Rectal smooth muscle tissue (tissue), 1 donor: ENCODE results near the gene JPH3.

ENCODE experiments used
- H3K27ac ChIP-seq: one replicate; pipeline ENCODE4 v1.7.0; 2013; ENCODE audit warnings: low read depth, low read length, inconsistent platforms
- H3K27me3 ChIP-seq: one replicate; pipeline ENCODE4 v1.7.0; 2013; ENCODE audit warnings: low read length; ENCODE audit not compliant: control insufficient read depth, insufficient read depth
- H3K36me3 ChIP-seq: one replicate; pipeline ENCODE4 v1.7.0; 2013; ENCODE audit warnings: low read length; ENCODE audit not compliant: control insufficient read depth, insufficient read depth
- H3K4me1 ChIP-seq: one replicate; pipeline ENCODE4 v1.7.0; 2013; ENCODE audit warnings: low read length; ENCODE audit not compliant: control insufficient read depth, insufficient read depth
- H3K4me3 ChIP-seq: one replicate; pipeline ENCODE4 v1.7.0; 2013; ENCODE audit warnings: low read length
- H3K9ac ChIP-seq: one replicate; pipeline ENCODE4 v1.7.0; 2013; ENCODE audit warnings: low read length

Gene JPH3

GRCh38 chr16:87642491-87642890 is 40.2 kb downstream of the JPH3 start:
- Histone ChIP-seq H3K36me3 (no peaks in the 10 kb centered on the region), H3K4me1 (no peaks in the 10 kb centered on the region), H3K9ac (no peak overlapping the region), H3K27ac (no peak overlapping the region), H3K27me3 (no peaks in the 10 kb centered on the region), H3K4me3 (no peak overlapping the region)

GRCh38 chr16:87644186-87644585 is 41.9 kb downstream of the JPH3 start:
- Histone ChIP-seq H3K27ac (no peak overlapping the region), H3K4me1 (no peaks in the 10 kb centered on the region), H3K36me3 (no peaks in the 10 kb centered on the region), H3K27me3 (no peaks in the 10 kb centered on the region), H3K9ac (no peak overlapping the region), H3K4me3 (no peak overlapping the region)

- Histone ChIP-seq H3K9ac (no peak overlapping the region), H3K4me1 (no peaks in the 10 kb centered on the region), H3K27me3 (no peaks in the 10 kb centered on the region), H3K36me3 (no peaks in the 10 kb centered on the region), H3K4me3 (no peak overlapping the region), H3K27ac (no peak overlapping the region)
Measured at GRCh38 chr16:87644596-87644995, 42.3 kb downstream of the JPH3 start.

GRCh38 chr16:87645802-87646201 is 43.5 kb downstream of the JPH3 start:
- no peaks in the 10 kb centered on the region for H3K4me1 ChIP-seq
- no peaks in the 10 kb centered on the region for H3K36me3 ChIP-seq
- H3K27me3 ChIP-seq = no peaks in the 10 kb centered on the region
- H3K27ac ChIP-seq = no peak overlapping the region
- no peak overlapping the region for H3K9ac ChIP-seq
- no peak overlapping the region for H3K4me3 ChIP-seq

DNA sequence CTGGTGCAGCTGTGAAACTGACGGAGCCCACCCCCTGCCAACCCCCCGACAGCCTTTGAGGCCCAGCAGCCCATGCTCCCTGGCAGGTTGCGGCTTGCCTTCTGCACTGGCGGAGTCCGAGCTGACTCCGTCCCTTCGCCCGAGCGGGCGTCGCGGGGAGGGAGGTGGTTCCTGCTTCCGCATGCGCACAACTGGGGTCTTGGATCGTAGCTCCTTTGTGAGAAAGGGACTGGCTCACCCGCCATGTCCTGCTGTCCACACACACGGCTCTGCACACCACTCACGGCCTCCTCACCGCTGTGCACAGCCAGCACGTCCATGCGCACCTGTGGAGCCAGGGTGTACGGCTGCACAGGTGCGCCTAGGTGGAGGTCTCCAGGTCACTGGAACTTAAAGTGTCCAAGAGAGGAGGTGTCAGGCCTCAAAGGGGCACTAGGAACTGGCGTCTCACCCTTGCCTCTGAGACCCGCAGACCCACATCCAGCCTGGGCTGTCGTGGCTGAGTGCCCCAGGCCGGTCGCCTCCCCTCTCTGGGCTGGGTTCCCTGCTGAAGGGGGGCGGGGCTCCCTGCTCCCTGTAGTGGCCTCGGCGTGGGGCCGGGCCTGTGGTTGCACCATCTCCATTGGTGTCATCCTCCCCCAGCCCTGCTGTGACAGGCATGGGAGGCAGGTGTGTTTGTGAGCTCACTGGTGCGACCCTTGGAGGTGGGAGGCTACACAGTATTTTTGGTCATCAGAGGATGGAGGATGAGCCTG is 45.3 kb downstream of the JPH3 start:
- Histone ChIP-seq H3K27me3 (no peaks in the 10 kb centered on the region), H3K36me3 (no peaks in the 10 kb centered on the region), H3K4me1 (no peaks in the 10 kb centered on the region), H3K4me3 (no peak overlapping the region), H3K9ac (no peak overlapping the region), H3K27ac (no peak overlapping the region)

GRCh38 chr16:87648236-87648635 is 45.9 kb downstream of the JPH3 start:
- Histone ChIP-seq H3K27ac (no peak overlapping the region), H3K9ac (no peak overlapping the region), H3K4me1 (no peaks in the 10 kb centered on the region), H3K36me3 (no peaks in the 10 kb centered on the region), H3K27me3 (no peaks in the 10 kb centered on the region), H3K4me3 (no peak overlapping the region)

DNA sequence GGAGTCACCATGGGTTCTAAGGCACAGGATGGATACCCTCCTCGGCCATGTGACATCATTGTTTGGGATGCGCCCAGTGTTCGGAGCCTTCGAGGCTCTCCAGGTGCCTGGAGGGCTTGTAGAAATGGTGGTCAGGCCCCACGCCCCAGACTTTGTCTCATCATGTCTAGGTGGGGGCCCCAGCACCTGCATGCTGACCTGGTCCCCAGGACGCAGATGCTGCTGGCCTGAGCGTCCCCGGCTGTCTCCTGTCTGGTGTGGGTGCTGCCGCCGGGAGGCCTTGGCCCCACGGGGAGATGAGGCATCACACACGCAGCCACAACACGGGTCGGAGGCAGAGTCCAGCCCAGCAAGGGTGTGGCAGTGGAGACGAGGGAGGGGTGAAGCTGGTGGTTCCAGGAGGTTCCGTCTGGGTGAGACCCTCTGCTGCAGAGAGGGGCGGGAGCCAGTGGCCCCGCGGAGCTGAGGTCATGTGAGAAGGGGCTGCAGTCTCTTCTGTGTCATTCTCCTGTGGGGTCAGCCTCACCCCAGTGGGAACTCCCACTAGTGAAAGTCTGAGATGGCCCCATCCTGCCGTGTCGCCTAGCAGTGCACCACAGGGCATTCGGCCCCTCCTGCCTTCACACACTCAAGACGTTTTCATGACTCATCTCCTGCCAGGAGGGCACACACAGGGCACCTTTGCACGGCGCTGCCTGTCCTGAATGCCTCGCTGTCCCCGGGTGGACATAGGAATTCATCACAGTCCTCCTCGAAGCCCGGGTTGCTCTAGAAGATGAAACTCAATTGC is 46.6 kb downstream of the JPH3 start:
- no peak overlapping the region for H3K4me3 ChIP-seq
- H3K4me1 ChIP-seq = no peaks in the 10 kb centered on the region
- no peak overlapping the region for H3K27ac ChIP-seq
- no peaks in the 10 kb centered on the region for H3K36me3 ChIP-seq
- no peak overlapping the region for H3K9ac ChIP-seq
- H3K27me3 ChIP-seq = no peaks in the 10 kb centered on the region

DNA sequence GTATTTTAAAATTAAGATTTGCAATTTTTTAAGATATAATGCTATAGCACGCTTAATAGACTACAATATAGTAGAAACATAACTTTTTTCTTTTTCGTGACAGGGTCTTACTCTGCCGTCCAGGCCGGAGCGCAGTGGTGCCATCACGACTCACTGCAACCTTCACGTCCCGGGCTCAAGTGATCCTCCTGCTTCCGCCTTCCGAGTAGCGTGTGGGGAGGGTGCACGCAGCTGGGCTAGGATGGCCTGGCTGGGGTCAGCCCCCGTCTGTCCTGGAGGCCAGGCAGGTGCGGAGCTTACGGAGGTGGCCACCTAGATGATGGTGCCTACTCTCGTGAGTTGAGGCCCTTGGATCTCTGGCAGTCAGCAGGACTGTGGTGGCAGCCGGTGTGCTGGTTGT is 50.1 kb downstream of the JPH3 start:
- no peaks in the 10 kb centered on the region for H3K36me3 ChIP-seq

DNA sequence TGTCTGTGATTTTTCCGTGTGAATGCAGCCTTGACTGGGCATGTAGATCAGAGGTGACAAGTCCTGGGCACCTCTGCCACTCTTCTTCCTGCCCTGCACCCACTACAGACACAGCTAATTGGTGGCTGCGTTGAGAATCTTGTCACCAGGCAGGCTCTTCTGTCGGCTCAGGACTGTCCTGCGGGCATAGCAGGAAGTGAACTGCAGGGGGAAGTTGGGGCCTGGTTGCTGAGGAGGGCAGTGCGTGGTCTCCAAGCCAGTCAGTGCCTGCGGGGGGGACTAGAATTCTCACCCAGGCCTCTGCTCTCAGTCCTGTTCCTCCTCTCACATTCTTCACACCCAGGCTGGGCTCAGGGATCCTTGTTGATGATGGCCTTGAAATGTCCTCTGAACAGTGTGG is 50.5 kb downstream of the JPH3 start:
- Histone ChIP-seq H3K9ac (no peak overlapping the region), H3K27ac (no peak overlapping the region), H3K4me1 (no peaks in the 10 kb centered on the region), H3K27me3 (no peaks in the 10 kb centered on the region), H3K4me3 (no peak overlapping the region), H3K36me3 (no peaks in the 10 kb centered on the region)

More for the DNA sequence above, 50.1 kb downstream of the JPH3 start:
- H3K4me1 ChIP-seq = no peaks in the 10 kb centered on the region
- no peak overlapping the region for H3K9ac ChIP-seq
- no peaks in the 10 kb centered on the region for H3K27me3 ChIP-seq
- no peak overlapping the region for H3K4me3 ChIP-seq
- no peak overlapping the region for H3K27ac ChIP-seq

DNA sequence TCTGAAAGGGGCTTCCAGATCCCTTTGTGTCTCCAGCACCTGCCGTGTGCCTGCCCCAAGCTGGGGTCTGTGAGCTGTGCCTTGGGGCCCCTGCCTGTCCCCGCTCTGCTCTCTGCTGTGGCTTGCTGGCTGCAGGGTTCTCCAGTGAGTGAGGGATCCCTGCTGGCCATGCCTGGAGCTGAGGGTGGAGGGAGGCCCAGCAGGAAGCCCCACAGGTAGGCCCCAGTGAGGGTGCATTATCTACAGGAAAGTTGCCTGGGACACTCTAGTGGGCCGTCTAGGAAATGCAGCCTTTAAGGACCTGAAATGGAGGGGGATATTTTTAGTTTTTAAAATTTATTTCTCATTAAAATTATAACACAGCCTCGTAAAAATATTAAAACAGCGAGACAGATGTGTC is 50.9 kb downstream of the JPH3 start:
- Histone ChIP-seq H3K9ac (no peak overlapping the region), H3K4me3 (no peak overlapping the region), H3K36me3 (no peaks in the 10 kb centered on the region), H3K27ac (no peak overlapping the region), H3K27me3 (no peaks in the 10 kb centered on the region), H3K4me1 (no peaks in the 10 kb centered on the region)

- Histone ChIP-seq H3K27ac (no peak overlapping the region), H3K4me3 (no peak overlapping the region), H3K36me3 (no peaks in the 10 kb centered on the region), H3K4me1 (no peaks in the 10 kb centered on the region), H3K27me3 (no peaks in the 10 kb centered on the region), H3K9ac (no peak overlapping the region)
Measured at GRCh38 chr16:87654826-87655225, 52.5 kb downstream of the JPH3 start.

DNA sequence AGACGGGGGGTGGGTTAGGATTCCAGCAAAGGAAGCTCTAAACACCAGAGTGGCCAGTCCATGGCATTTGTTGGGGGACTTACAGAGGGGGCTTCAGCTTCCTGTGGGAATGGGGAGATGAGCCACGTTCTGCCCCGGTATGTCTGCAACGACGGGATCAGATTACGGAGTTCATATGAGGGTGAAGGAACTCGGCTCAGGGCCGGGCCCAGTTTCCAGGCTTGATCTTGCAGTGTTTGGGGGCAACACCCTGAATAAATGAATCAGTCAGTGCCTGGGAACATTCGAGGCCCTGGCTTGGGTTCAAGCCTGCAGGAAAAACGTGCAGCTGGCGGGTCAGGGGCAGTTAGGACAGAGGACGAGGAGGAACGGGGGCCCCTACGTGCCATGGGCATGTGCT is 54.0 kb downstream of the JPH3 start:
- Histone ChIP-seq H3K4me3 (no peak overlapping the region), H3K36me3 (no peaks in the 10 kb centered on the region), H3K9ac (no peak overlapping the region), H3K27ac (no peak overlapping the region), H3K27me3 (no peaks in the 10 kb centered on the region), H3K4me1 (no peaks in the 10 kb centered on the region)
